ENCODE results near the gene TGM2.

Gene TGM2

DNA sequence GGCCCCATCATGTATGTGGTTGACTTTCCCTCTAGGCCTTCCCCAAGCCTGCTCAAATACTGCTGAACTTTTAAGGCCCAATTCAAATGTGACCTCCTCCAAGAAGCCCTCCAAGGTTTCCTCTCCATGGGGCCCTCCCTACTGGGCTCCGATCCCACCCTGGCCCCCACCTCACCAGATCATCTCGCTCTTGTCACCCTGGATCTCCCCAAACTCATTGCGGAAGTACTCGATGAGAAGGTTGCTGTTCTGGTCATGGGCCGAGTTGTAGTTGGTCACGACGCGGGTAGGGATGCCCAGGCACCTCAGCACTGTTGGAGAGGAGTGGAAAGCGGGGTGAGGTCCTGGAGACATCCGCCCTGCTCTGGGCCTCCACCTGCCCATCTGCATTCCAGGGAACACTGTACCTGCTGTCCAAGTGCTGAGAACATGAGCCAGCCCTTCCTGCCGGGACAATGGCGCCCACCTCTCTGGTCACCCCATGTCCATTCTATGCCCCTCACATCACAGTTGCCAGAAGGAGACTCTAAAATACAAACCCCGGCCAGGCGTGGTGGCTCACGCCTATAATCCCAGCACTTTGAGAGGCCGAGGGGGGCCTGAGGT is 23.1 kb downstream of the TGM2 start:
- DNase-seq, result no peak

DNA sequence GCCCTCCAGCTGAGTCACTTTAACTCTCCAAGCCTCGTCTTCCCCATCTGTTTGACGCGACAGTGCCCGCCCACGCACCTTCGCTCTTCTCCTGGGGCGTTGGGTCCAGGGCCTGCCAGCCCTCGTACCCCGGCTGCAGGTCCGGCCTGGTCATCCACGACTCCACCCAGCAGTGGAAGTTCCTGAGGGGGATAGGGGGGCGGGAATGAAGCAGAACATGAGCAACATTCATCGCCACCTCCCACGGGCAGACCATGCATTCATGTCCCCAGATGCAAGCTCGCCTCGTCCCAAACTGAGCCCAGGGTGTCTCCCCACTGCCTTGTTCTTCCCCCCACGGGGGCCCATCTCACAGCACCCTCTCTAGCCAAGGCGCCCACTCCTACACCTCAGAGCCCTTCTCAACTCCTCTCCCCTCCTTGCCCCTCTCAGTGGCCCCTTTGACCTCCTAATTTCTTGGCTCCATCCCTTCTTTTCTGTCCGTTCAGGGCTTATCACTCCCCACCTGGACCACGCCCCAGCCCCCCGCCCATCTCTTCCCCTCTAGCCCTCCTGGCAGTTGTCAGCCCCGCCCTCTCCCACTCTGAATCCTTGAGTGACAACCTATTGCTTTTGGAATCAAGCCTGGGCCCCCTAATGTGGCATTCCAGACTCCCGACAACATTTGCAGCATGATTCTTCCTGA is 23.7 kb downstream of the TGM2 start:
- DNase-seq, result no peak

DNA sequence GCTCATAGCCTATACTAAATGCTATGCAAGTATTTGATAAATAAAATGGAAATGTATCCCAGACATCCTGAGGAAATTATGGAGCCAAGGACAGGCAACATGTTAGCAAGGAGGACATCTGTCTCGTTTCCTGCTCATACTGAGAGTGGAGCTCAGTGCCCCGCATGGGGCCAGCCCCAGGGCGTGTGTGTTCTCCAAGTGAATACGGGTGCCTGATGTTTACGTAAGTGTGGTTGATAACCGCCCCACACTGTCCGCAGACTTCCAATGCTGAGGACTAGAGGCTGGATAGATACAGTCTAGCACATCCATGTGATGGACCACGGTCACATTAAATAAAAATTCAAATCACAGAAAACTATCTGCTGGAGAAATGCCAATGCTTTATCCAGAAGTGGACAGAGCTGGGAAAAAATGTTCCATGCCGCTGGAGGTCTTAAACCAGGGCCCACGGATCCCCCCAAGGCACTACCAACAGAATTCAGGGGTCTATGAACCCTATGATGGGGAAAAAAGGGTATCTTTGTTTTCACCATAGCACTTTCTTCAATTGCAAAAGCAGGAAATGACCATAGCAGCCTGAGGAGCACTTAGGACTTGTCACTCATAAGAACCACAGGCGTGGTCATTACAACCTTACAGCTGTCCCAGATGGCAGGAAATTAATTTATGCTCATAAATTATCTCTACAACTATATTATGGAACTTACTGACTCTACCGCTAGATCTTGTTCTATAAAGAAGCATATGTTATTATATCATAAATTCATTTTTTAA is 24.9 kb downstream of the TGM2 start:
- DNase-seq, result no peak

DNA sequence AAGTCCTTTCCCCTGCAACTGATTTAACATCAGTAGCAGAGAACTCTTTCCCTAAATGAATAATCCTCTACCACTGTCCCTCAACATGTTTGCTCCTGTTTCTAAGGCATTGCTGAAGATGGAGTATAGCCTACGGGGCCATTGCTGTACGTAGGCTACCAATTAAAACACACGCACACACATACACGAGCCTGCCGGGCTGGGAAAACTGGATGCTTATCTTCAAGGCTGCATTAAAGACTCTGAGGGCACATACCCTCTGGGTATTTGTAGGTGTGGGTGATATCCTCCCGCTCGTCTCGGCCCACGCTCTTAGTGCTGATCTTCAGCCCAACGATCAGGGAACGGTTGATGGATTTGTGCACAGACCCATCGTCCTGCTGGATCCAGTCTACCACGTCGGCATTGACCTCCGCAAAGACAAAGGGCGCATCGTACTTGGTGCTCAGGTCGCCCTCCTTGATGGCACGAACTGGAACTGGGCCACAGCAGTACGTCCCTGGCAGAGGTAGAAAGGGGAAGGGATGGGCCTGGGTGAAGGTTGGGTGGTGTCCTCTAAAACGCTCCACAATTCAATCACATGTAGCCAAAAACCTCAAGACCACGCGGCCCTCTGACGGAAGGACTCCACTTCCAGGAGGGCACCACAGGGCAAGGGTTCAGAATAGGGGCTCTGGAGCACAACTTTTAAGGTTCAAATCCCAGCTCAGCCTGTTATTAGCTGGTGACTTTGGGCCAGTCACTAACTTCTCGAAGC is 25.7 kb downstream of the TGM2 start:
- no peak for DNase-seq

DNA sequence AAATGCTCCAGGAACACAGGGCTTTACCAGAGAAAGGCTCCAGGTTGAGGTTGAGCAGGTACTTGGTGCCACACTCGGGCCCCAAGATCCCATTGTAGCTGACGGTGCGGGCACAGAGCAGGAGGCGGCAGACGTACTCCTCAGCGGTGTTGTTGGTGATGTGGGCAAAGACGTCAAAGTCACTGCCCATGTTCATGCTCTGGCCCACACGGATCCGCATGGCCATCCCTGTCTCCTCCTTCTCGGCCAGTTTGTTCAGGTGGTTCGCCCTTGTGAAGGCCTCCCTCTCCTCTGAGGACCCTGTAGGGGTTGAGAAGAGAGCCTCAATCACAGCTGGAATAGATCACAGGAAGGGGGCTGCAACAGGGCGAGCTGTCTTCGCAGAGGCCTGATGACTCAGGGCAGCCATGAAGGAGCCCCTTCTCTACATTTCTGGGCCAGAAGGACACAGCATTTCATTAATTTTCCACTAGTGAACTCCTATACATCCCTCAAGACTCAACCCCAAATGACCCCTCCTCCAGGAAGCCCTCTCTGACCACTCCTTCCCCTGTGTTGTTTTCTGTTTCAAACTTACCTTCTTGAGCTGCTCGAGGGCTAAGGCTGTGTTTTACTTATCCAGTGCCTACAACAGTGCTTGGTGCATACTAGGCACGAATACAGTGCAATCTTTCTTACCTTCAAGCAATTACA is 26.8 kb downstream of the TGM2 start:
- DNase-seq, result no peak

DNA sequence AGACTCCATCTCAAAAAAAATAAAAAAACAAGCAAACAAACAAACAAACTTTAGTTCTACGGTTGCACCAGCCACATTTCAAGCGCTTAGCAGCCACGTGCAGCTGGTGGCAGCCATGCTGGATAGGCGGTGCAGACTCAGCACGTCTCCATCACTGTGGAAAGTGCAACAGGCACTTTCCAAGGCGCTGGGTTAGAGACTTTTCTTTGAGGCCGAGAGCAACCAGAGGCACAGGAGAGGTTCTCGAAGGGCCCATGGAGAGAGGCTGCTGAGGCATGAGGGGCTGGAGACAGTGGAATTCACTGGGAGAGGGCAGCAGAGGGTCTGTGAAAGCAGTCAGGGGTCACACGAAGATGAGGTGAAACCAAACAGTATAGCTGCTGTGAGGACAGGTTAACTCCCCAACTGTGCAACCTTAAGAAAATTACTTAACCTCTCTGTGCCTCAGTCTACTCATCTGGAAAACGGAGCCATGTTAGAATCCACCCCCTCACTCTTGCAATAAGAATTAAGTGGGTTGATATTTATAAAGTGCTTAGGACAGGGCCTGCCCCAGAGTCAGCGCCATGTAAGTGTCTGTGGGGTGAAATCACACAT is 27.5 kb downstream of the TGM2 start:
- no peak for DNase-seq

DNA sequence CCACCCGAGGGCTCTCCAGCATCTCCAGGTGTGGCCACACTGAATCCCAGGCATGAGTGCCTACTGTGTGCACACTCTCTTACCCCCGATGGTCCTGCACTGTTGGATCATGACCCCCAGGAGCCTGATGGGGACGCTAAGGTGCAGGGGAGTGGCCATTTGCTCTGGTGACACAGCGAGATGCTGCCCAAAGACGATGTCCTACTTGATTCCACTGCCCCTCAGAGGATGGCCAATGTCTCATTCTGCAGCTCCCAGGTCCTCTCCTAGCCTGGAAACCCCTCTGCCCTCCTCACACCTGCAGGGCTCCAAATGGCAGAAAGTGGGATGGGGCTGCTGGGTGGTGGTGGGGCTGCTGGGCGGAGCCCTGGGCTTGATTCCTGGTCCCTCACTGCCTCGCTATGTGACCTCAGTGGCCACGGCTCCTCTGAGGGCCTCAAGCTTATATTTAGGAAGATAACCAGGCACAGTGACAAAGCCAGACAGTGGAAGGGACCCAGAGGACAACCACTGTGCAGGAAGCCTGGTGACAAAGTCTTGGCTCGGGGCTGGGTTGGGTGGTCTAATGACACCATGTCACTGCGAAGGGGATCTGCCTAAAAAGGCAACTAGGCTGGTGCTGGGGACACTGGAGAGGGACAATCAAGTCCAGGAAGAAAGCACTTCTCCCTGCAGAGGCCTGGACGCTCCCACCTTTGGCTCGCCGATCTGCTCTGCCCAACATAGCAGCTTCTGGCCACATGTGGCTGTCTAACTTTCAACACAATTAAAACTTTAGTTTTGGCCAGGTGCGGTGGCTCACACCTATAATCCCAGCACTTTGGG is 28.4 kb downstream of the TGM2 start:
- DNase-seq, result no peak

DNA sequence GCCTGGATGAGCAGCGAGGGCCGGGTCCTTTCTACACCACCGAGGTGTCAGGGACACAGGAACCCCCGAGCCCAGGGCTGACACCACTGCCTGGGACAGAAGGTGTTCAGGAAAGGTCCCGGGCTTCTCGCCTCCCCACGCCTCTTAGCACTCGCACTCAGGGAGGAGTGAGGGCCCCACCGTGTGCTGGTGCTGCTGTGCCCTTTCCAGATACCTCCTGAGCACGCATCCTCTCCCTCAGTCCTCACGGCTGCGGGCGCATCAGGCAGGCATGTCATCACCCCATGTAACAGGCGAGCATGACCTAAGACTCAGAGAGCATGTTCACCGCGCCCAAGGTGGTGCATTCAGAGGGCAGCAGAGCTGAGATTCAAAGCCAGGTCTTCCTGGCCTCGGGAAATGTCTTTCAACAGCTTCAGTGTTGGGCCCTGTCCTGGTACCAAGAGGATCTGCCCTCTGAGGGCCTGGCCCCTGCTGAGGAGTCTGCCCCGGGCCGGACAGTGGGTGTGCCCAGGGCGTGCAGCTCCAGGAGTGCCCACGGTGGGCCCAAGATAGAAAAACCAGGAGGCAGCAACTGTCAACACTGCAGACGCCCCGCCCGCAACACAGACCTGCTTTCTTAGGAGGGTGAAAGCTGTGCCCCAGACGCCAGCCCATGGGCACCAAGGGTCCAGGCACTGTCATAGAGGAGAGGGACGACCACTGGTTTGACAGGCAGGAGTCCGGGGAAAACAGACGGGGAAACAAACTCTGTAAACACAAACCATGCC is 29.2 kb downstream of the TGM2 start:
- DNase-seq, result no peak

DNA sequence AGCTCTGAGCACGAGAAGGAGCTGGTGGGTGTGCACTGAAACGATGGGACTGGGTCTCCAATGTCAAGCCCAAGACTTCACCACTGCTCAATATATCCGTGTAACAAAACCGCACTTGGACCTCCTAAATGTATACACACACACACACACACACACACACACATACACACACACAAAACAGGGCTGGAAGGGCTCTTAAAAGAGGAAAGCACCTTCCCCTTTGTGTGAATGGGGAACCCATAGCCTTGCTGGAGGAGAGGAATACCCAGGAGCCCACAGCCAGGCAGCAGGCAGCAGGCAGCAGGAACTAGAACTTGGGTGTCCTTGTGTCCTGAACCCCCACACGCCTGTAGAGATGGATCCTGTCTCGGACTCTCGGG is 29.8 kb downstream of the TGM2 start:
- DNase-seq, result no peak

DNA sequence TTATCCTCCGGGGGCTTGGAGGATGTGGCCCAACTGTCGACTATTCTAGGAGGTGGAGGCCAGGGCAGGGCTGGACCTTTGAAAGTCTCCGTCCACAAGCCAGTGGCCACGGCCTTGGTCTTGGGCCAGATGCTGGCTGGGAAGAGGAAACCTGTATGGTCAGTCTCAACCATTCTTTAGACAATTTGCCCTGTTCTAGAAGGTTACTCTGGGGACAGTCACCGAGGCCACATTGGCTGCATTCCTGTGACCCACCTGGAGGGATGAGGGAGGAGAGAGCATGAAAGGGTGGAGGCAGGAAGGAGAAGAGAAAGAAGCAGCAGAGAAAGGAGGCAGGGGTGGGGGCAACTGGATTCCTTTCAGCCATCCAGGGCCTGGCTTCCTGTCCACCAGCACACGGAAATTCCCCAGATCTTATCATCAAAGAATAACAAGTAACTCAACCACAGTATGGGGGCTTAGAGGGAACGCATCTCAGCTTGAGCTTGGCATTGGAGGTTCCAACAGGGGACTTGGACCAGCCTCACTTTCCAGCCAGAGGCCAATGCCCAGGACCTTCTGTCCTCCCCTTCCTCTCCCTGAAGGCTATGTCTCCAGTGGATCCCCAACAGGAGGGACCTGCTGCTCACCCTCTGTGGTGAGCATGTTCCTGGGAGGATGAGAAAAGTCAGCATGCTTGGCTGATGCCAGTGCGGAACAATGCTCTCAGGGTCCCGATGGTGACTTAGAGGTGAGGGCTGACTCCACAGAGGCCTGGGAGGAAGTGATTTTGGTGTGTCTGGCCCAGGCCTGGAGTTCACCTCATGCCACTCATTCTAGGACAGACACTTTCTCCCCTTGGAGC is 30.4 kb downstream of the TGM2 start:
- DNase-seq, result no peak

DNA sequence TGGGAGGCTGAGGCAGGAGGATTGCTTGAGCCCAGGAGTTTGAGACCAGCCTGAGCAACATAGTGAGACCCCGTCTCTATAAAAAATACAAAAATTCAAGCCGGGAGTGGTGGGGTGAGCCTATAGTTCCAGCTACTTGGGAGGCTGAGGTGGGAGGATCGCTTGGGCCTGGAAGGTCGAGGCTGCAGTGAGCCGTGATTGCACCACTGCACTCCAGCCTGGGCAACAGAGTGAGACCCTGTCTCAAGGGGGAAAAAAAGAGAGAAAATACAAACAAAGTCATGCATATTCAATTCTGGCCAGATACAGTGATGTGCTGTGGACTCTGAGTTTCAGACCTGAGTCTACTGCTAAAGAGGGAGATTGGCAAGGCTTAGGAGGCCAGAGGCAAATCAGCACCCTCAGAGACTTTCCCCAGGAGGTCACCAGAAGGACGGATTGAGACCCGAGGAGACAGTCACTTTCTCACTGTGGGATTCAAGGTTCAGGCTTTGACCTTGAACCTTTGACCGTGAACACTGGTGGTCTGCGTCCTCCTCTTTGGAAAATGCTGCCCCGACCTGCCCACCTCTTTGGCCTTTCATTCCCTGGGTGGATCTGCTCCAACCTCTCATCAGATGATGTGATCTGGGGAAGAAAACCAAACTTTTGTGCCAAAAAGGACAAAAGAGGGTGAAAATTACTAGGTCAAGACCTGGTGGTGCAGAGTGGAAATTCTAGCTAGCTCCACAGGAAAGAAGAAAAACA is 31.2 kb downstream of the TGM2 start:
- no peak for DNase-seq

DNA sequence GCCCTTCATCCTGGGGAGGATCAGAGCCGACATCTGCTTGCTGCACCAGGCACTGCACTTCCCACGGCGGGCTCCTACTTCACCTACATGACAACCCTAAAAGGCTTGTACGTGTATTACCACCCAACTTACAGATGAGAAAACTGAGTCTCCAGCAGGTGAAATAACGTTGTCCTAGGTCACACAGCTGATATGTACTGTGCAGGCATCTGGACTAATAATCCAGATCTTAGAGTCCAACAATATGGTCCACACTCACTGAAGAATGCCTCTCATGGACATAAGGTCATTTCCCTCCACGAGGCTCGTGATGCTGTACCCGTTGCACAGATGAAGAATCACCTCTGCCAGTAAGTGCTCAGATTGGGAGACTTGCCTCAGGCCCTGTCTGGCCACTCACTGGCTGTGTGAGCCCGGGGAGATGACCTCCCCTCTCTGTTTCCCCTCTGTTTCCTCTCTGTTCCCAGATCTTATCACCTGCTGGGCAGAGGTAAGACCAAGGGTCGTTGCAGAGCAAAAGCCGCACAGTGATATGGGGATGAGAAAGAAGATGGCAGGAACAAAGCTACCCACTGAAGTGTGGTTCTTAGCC is 32.1 kb downstream of the TGM2 start:
- no peak for DNase-seq

DNA sequence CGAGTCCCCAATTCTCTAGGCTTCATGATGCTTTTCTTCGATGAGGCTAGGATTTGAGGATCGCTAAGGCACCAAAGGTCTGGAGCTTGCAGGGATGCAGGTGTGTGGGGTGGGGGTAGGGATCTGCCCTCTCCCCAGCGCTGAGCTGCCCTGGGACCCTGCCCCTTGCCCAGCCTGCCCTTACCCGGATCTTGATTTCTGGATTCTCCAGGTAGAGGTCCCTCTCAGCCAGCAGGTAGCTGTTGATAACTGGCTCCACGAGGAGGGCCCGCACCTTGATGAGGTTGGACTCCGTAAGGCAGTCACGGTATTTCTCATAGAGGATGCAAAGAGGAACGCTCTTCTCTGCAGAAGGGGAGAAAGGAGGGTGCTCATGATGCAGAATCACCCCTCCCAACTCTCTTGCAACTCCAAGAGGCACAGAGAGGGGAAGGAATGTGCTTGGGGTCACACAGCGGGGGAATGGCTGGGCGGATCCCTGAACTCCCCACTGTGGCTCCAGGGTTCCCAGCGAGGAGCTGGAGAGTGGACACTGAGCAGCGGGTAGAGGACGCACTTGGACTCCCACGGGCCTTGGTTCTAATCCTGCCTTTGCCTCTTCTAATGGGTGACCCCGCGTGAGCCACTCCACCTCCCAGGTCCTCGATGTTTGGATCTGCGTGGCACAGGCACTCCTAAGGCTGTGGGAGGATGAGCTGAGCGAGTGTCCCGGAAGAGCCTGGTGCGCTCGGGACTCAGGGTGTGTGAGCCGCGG is 32.7 kb downstream of the TGM2 start:
- DNase-seq, result no peak

DNA sequence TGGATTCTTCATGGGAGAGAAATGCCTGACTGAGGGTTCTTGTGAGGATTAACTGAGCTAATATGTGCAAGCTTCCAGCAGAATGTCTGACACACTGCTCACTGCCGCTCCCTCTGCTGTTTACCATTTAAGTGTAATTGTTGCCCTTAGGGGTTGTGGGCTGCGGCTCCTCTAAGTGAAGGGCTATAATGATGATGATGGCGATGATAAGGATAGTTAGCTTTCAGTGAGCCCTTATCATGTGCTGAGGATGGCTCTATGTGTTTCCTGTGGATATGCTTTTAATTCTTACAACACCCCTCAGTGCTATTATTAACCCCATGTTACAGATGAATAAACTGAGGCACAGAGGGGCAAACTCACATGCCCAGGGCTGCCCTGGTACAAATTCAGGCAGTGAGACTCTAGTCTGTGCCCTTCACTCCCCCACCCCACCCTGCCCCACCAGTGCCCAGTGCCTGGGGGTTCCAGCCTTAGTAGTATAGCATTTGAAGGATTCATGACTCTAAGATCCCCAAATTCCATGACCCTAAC is 33.4 kb downstream of the TGM2 start:
- no peak for DNase-seq

DNA sequence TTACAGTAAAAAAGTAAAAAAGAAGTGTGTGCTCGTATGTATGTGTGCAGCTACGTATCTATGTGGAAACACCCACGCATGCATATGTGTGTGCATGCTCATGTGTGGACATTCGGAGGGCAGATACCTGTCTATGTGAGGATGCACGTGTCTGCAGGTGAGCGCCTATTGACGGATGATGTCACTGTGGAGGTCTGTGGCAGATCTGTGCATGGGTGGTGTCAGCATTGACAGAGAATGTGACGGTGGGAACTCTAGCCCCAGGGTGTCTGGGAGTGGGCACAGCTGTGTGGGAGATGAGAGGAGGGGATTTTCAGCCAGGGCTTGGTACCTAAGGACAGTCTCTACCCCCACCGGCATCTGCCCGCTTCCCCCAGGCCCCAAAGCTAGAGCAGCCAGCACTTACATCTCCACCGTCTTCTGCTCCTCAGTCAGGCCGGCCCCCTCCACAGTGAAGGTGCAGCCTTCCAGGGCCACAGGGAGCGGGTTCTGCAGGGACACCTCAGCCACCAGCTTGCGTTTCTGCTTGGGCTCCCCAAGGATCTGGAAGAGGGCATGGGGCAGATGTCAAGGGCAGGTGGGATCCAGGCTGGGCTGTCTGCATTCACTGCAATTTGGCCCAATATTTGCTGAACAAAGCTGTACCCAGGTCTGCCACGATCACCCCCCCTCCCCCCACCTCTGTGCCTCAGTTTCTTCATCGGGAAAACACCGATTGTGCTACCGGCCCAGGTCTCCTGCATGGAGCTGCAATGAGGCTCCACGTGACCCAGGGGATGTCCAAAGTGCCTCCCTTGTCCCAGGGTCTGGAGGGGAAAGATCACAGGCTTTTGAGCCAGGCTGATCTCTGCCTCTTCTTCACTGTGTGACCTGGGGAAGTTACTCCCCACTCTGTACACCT is 34.1 kb downstream of the TGM2 start:
- no peak for DNase-seq

DNA sequence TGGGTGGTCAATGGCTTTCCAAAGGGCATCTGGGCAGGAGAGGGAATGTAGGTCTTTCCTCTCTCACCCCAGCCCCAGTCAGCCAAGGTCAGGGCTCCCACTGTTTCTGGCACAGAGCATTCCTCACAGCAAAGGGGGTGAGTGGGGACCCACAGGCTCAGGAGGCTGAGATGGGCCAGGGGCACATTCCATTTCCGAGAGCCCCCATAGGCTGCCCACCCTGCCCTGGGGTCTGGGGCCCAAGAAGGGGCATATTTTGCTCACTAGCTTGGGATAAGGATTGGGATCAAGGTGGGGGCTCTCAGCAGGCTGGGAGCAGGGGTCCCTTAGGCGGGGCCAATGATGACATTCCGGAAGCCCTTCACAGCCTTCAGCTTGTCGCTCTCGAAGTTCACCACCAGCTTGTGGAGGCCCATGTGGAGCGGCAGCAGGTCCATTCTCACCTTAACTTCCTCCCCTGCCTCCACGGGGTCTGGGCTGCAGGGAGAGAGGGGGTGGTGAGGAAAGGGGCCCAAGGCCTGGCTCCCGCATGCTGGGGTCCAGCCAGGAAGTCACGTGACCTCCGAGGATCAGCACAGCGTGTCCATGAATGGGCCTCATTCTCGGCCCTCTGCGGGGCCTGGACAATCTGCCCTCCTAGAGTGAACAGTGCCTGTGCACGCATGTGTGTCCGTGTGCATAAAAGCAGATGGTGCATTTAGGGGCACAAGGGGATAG is 35.0 kb downstream of the TGM2 start:
- no peak for DNase-seq

All from CD4-positive, alpha-beta T cell treated with Interleukin-10 for 1 hour (primary cell).